Lower lobe of right lung (tissue), 2 donors: Measurements from ENCODE around the gene CCDC70. TPM values are rescaled to one million over a fixed set of nuclear protein-coding genes. Genes with fewer than 3 reads are reported as not detected.
A peak's percentile ranks its signal among the peaks of the same experiment; 100 is the strongest.

Source experiments
- ATAC-seq, 2 donors: fragments of 200-7000 bp; cut with Tn5 transposase; one replicate each; pipeline ENCODE4 v1.9.1; 2020 to 2022; ENCODE audit warnings: mild to moderate bottlenecking in 2 of 2, moderate library complexity in 2 of 2
- DNase-seq: peaks from one replicate; pipeline ENCODE4 v3.0.0-alpha.2; 2020
- H3K27ac ChIP-seq: fragments of 200-600 bp; one replicate; pipeline ENCODE4 v1.8.0; 2022
- H3K27me3 ChIP-seq: fragments of 200-600 bp; one replicate; pipeline ENCODE4 v1.8.0; 2022; ENCODE audit warnings: low read depth
- H3K36me3 ChIP-seq: fragments of 200-600 bp; one replicate; pipeline ENCODE4 v1.8.0; 2022; ENCODE audit warnings: mild to moderate bottlenecking
- H3K4me1 ChIP-seq: fragments of 200-600 bp; one replicate; pipeline ENCODE4 v1.8.0; 2022
- H3K4me3 ChIP-seq: fragments of 200-600 bp; one replicate; pipeline ENCODE4 v1.8.0; 2022; ENCODE audit warnings: mild to moderate bottlenecking
- H3K9me3 ChIP-seq: fragments of 200-600 bp; one replicate; pipeline ENCODE4 v1.8.0; 2022
- intact Hi-C: fragments of 100-400 bp; cut with DNase I; formaldehyde crosslinking; loops from one replicate; pipeline ENCODE4 v1.11.0; 2022
- total RNA-seq: library from RNA; stranded (reverse); fragmentation: NEBNext Ultra II Directional; extraction: Animal tissue kit (Norgen Biotek cat#: 25700); gene quantifications from one replicate; pipeline ENCODE4 v1.2.1, GENCODE V29; 2021
- TF ChIP-seq, protein P1 (sequence below): fragments of 200-600 bp; IDR thresholded peaks from one replicate; pipeline ENCODE4 v1.8.0; 2022; ENCODE audit warnings: antibody characterized with exemption, mild to moderate bottlenecking
- donor health status: DM: no; HTN: yes; CAD: no; lungs with severe emphysema.

CCDC70 gene
- total RNA-seq, 1 donor from 2014 or later = not detected

DNA sequence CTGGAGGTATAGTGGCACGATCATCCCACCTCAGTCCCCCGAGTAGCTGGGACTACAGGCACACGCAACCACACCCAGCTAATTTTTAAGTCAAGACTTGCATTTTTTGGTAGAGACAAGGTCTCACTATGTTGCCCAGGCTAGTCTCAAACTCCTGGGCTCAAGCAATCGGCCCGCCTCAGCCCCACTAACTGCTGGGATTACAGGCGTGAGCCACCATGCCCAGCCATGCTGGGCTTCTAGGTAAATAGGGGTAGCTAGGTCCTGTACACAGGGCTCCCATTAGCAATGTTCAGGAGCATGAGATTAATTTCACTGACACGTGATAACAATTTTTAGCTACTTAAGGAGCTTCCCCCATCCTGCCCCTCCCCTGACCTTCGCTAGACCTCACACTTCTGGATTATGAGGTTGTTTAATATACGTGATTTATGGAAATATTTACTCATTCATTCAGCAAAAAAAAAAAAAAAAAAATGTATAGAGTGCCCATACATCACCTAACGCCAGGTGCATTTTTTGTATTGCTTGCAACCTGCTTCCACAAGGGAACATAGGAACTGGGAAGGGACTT lies 36.0 kb upstream of the CCDC70 start:
- TF ChIP-seq, protein P1, sequence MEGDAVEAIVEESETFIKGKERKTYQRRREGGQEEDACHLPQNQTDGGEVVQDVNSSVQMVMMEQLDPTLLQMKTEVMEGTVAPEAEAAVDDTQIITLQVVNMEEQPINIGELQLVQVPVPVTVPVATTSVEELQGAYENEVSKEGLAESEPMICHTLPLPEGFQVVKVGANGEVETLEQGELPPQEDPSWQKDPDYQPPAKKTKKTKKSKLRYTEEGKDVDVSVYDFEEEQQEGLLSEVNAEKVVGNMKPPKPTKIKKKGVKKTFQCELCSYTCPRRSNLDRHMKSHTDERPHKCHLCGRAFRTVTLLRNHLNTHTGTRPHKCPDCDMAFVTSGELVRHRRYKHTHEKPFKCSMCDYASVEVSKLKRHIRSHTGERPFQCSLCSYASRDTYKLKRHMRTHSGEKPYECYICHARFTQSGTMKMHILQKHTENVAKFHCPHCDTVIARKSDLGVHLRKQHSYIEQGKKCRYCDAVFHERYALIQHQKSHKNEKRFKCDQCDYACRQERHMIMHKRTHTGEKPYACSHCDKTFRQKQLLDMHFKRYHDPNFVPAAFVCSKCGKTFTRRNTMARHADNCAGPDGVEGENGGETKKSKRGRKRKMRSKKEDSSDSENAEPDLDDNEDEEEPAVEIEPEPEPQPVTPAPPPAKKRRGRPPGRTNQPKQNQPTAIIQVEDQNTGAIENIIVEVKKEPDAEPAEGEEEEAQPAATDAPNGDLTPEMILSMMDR = no peak
- ATAC-seq (no peak), DNase-seq (no peak)
- intact Hi-C loops = no loop called here
- peaks cover 9% of the 10 kb centered on the region for H3K4me1 ChIP-seq
- peak overlapping the region; percentile 65 for H3K27ac ChIP-seq
- no peaks in the 10 kb centered on the region for H3K36me3 ChIP-seq
- no peak overlapping the region for H3K4me3 ChIP-seq
- H3K27me3 ChIP-seq = no peaks in the 10 kb centered on the region
- no peaks in the 10 kb centered on the region for H3K9me3 ChIP-seq

DNA sequence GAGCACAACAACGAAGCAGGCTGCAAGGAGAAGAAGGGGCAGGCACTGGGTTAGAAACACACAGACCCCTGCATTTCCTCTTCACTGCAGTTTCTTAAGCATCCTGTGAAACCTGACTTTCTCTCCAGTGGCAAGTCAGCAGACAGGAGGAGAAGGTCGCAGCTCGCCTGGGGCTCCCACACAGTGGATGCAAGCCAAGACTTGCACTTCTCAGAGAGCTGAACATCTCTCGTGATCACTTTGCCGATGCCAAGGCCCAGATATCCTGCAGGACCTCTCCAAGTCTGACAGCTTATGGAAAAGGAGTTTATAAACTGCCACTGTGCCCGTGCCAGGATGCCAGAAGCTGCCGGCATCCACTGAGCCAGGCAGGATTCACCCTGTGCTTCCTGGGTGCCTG lies 35.2 kb upstream of the CCDC70 start:
- ATAC-seq = peak in 1 of 2 donors; percentile 9

DNA sequence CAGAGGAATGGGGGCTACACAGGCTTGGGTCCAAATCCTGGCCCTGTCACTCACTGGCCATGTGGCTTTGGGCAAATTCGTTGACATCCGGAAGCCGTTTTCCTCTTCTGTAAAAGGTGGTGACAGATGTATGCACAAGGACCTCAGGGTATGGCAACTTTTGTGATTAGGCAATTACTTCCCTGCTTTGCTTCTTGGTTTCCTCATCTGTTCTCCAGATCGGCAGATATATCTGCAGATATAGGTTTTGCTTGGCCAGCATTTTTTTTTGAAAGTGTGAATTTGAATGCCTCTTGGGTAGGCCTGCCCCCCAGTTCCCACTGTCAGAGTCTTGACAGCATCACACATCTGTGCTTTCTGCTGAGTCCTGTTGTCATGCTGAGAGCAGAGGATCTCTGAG lies 34.5 kb upstream of the CCDC70 start:
- H3K36me3 ChIP-seq = no peaks in the 10 kb centered on the region
- no peak overlapping the region for H3K4me3 ChIP-seq
- H3K4me1 ChIP-seq = peaks cover 9% of the 10 kb centered on the region
- H3K27ac ChIP-seq = peak overlapping the region; percentile 42
- no peak for DNase-seq
- intact Hi-C loops = no loop called here
- TF ChIP-seq, protein P1 = no peak
- H3K27me3 ChIP-seq = no peaks in the 10 kb centered on the region
- no peak for ATAC-seq
- no peaks in the 10 kb centered on the region for H3K9me3 ChIP-seq

More for the DNA sequence above, 35.2 kb upstream of the CCDC70 start:
- Histone ChIP-seq H3K36me3 (no peaks in the 10 kb centered on the region), H3K27ac (peak overlapping the region; percentile 42), H3K4me1 (peaks cover 9% of the 10 kb centered on the region), H3K4me3 (no peak overlapping the region), H3K27me3 (no peaks in the 10 kb centered on the region), H3K9me3 (no peaks in the 10 kb centered on the region)
- TF ChIP-seq, protein P1 = no peak
- intact Hi-C loops = no loop called here
- DNase-seq = no peak

DNA sequence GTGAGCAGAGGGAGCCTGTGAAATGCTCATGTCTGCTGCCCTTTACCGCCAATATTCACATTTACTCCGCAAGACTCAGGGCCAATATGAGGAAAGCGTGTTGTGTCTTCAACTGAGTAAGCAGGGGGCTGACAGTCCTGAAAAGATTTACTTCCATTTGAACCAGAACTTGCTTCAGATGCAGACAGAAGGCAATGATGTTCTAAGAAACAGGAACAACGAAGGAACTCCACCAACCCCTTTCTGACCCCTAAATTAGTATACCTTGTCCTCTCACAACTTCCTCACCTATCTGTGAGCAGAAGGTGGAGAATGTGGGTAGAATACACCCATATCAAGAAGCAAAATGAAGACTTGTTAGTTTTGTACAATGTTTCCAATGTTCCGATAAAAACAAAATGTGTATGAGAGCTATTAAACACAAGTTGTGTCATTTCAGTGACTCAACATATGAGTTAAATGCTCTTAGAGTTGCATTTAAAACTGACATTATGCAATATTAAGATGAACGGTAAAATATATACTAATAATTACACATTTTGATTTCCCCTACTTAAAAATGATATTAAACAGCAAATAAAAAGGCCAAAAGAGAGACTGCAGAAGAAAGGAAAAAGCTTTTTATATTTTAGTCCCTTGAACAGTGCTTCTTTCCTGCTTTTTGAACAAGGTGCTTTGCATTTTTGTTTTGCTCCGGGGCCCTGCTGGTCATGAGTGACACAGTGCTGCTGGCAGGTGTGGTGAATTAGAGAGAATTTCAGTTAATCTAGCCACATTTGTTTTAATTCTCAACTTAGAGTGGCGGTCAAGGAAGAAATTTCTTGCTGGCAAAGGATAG lies 32.8 kb upstream of the CCDC70 start:
- Histone ChIP-seq H3K4me1 (peaks cover 6% of the 10 kb centered on the region), H3K9me3 (no peaks in the 10 kb centered on the region), H3K36me3 (no peaks in the 10 kb centered on the region), H3K27me3 (no peaks in the 10 kb centered on the region), H3K4me3 (no peak overlapping the region), H3K27ac (no peak overlapping the region)
- intact Hi-C loops = no loop called here
- ATAC-seq (no peak), DNase-seq (no peak)
- TF ChIP-seq, protein P1 = no peak

DNA sequence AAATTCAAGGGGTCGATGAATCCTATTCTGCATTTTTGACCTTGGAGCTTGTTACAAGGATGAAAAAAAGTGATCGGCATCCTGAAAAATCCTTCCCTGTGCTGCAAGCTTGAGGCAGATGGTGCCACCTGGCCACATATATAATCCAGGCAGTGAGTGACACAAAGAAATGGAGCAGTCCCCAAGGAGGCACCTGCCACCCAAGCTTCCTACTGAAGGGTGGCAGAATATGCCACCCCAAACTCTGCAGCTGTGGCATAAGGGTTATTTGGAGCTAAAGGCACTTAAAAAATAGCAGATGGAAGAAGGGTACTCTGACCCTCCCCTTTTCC lies 32.2 kb upstream of the CCDC70 start:
- ATAC-seq (no peak), DNase-seq (no peak)
- no peak overlapping the region for H3K27ac ChIP-seq
- no peaks in the 10 kb centered on the region for H3K9me3 ChIP-seq
- no peaks in the 10 kb centered on the region for H3K27me3 ChIP-seq
- intact Hi-C loops = no loop called here
- peaks cover 6% of the 10 kb centered on the region for H3K4me1 ChIP-seq
- TF ChIP-seq, protein P1 = no peak
- H3K4me3 ChIP-seq = no peak overlapping the region
- no peaks in the 10 kb centered on the region for H3K36me3 ChIP-seq
